Choroid plexus epithelial cell (primary cell): ENCODE results near the gene IER5L.
A peak's percentile ranks its signal among the peaks of the same experiment; 100 is the strongest.

Experiments
- DNase-seq: peaks from one replicate; pipeline ENCODE4 v3.0.0-alpha.2; 2010; ENCODE audit warnings: low read depth
- H3K4me3 ChIP-seq: 2 replicates; pipeline ENCODE4 v1.5.1; 2011; ENCODE audit warnings: low read depth, mild to moderate bottlenecking, control low read depth, low read length, moderate library complexity
- TF ChIP-seq, protein P1 (sequence below): conservative IDR thresholded peaks from 2 replicates; pipeline ENCODE4 v1.5.1; 2011; ENCODE audit warnings: low read depth, mild to moderate bottlenecking, control low read depth, inconsistent platforms, low read length, moderate library complexity

The IER5L gene

DNA sequence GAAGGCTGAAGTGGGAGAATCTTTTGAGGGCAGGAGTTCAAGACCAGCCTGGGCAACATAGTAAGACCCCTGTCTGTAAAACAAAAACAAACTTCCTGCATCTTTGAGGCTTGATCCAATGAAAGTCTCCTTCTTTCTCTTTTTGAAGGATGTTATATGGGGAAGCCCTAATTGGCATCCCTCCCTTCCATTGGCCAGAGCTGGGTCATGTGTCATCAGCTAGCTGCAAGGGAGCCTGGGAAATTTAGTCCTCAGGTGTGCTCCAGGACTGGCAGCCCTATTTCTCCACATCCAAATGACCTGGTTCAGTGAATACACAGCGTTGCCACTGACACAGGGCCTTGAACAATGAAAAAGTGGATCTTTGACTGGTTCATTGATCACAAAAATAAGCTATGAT, 9.0 kb upstream of the IER5L start:
- no peak overlapping the region for H3K4me3 ChIP-seq
- TF ChIP-seq, protein P1, sequence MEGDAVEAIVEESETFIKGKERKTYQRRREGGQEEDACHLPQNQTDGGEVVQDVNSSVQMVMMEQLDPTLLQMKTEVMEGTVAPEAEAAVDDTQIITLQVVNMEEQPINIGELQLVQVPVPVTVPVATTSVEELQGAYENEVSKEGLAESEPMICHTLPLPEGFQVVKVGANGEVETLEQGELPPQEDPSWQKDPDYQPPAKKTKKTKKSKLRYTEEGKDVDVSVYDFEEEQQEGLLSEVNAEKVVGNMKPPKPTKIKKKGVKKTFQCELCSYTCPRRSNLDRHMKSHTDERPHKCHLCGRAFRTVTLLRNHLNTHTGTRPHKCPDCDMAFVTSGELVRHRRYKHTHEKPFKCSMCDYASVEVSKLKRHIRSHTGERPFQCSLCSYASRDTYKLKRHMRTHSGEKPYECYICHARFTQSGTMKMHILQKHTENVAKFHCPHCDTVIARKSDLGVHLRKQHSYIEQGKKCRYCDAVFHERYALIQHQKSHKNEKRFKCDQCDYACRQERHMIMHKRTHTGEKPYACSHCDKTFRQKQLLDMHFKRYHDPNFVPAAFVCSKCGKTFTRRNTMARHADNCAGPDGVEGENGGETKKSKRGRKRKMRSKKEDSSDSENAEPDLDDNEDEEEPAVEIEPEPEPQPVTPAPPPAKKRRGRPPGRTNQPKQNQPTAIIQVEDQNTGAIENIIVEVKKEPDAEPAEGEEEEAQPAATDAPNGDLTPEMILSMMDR = no peak
- DNase-seq = no peak

DNA sequence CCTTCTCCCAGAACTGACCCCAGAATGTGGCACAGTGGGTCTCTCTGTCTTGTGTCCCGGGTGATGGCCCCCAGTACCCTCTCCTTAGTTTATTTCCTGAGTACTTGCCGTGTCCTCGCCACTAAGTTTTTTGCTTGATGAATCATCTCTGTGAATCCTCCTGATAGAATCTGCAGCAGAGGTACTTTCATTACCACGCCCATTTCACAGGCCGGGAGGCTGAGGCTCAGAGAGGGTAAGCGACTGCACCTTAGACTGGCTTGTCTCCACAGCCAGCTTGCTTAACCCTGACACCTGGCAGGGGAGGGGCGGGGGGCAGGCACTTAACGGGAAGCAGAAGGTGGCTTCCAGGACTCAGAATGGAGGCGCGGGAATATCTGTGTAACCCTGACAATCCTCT, 7.9 kb upstream of the IER5L start:
- H3K4me3 ChIP-seq = no peak overlapping the region
- DNase-seq = peak; percentile 39
- TF ChIP-seq, protein P1 = no peak

DNA sequence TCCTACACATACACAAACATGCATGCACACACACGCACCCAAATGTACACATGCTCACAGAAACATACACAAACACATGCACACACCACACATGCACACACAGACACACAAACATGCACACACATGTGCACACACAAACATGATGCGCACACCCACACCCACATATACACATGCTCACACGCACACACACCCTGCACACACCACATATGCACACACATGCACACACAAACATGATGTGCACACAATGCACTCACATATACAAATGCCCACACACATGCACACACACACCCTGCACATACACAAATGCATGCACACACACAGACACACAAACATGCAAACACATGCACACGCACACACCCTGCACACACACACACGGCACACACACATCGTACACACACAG, 7.3 kb upstream of the IER5L start:
- no peak for DNase-seq
- H3K4me3 ChIP-seq = no peak overlapping the region
- TF ChIP-seq, protein P1 = no peak

DNA sequence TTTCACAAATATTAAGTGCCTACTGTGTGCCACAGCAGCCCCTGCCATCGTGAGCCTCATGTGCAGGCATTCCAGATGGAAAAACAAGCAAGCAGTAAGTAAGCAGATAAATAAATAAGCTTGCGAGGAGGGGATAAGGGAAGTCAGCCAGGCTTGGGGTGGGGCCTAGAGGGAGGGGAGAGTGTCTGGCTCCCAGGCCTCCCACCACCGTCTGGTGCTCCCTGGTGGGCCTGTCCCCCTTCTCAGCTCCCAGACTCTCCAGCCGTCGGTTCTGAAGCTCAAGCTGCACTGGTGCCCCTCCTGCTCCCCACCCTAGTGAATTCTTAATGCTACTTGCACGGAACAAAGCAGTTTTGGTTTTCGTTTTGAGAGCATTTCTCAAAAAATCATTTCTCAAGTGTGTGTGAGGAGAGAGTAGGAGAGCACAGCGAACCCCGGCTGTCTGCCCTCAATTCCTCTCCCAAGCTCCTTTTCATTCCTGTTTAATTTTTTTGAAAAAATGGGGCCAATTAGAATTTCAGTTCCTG, 6.6 kb upstream of the IER5L start:
- H3K4me3 ChIP-seq = no peak overlapping the region
- TF ChIP-seq, protein P1 = no peak
- no peak for DNase-seq

DNA sequence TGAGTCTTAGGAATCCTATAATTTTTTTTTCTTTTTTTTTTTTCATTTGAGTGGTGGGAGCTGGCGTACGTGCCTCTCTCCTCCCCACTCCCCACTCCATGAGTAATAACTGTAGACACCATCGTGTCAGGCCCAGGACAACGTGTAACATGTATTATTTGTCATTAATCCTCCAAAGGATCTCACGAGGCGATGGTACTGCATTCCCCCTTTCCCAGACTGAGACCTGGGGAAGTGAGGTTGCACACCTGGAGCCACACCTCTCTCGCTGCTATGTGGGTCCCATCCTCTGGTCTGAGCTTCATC, 6.1 kb upstream of the IER5L start:
- TF ChIP-seq, protein P1 = no peak
- DNase-seq = no peak
- H3K4me3 ChIP-seq = no peak overlapping the region

DNA sequence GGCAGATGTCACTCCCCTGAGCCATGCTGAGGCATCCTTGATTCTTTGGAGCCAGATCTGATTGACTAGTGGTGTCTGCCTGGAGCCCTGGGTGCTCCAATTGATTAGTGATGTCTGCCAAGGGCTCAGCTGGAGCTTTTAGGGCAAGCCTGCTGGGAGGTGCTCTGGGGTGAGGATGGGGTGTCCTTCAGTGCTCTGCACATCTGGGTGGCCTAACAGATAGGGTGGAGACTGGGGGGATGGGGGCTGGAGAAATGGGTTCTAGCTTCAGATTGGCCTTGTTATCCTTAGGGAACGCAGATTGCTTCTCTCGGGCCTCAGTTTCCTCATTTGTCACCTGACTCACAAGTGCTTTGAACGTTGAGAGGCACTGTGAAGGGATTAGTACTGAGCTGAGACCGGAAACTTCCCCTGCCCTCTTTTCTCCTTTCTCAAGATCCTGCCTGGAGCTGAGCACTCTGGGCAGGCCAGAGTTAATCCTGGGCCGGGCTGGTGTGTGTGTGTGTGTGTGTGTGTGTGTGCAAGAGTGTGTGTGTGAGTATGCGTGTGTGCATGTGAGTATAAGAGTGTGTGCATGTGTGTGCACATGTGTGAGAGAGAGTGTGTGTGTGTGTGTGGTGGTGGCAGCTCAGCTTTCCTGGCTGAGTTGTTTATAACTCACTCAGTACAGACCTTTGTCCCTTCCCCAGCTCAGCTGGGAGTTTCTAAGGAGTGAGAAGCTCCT, 5.6 kb upstream of the IER5L start:
- peak; percentile 48 for DNase-seq
- H3K4me3 ChIP-seq = no peak overlapping the region
- TF ChIP-seq, protein P1 = no peak
